ENCODE data around the gene TP53BP2. TPM values are rescaled to one million over a fixed set of nuclear protein-coding genes. Genes with fewer than 3 reads are reported as not detected.

TP53BP2 gene
- total RNA-seq, 1 donor from 2014 or later, result 46.6 TPM

DNA sequence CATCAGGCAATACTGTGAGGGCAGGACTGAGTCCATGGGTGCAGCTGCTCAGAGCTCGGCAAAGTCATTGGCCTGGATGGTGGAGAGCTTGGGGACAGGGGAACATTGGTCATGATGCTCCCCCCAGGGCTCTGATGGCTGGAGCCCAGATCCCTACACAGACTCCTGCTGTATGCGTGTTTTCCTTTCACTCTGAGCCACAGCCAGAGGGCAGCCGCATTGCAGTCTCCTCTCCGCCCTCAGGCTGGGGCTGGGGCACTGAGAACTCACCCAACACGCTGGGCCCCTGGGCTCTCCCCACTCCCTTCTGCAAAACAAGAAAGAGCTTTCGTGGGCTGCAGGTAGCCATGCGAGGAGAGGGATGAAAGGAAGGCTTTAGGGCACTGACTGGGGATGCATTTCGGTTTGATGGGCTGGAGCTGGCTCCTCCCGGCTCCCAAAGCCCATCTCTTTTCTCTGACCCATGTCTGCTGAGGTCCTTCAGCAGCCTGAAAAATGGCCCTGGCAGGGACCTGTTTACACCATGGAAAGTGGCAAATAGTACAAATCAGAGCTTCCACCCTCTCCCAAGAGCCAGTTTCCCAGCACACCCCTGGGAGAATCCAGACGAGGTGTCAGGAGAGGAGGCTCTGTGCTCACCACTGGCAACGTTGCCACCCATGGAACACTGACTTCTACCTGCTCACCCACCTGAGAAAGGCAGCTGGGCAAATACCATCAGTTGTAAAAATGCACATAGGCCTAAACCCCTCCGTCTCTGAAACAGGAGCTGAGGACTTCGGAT, 89.6 kb downstream of the TP53BP2 start:
- TF ChIP-seq, protein P1, sequence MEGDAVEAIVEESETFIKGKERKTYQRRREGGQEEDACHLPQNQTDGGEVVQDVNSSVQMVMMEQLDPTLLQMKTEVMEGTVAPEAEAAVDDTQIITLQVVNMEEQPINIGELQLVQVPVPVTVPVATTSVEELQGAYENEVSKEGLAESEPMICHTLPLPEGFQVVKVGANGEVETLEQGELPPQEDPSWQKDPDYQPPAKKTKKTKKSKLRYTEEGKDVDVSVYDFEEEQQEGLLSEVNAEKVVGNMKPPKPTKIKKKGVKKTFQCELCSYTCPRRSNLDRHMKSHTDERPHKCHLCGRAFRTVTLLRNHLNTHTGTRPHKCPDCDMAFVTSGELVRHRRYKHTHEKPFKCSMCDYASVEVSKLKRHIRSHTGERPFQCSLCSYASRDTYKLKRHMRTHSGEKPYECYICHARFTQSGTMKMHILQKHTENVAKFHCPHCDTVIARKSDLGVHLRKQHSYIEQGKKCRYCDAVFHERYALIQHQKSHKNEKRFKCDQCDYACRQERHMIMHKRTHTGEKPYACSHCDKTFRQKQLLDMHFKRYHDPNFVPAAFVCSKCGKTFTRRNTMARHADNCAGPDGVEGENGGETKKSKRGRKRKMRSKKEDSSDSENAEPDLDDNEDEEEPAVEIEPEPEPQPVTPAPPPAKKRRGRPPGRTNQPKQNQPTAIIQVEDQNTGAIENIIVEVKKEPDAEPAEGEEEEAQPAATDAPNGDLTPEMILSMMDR (IDR thresholded peaks at IDR 0.05; ENCODE audit: insufficient read depth, low read depth, low read length), result no peak
- TF ChIP-seq EZH2 (IDR thresholded peaks at IDR 0.05; ENCODE audit: insufficient read depth, low read length), result no peak
- Mint-ChIP-seq H3K36me3 (ENCODE audit: low read depth, unreplicated experiment) (peaks cover 30% of the 10 kb centered on the region), H3K27me3 (ENCODE audit: low read depth, unreplicated experiment) (no peaks in the 10 kb centered on the region), H3K4me3 (ENCODE audit: unreplicated experiment) (no peak overlapping the region), H3K27ac (ENCODE audit: unreplicated experiment) (no peak overlapping the region), H3K9me3 (ENCODE audit: unreplicated experiment) (no peaks in the 10 kb centered on the region), H3K4me1 (ENCODE audit: low read depth, unreplicated experiment) (peaks cover 7% of the 10 kb centered on the region)
- peaks cover 14% of the 10 kb centered on the region for H3K79me2 ChIP-seq (ENCODE audit: insufficient read depth, low read length)
- H3K4me1 ChIP-seq (ENCODE audit: insufficient read depth, low read length), result peaks cover 4% of the 10 kb centered on the region
- no peaks in the 10 kb centered on the region for H3K9me3 ChIP-seq (ENCODE audit: insufficient read depth, low read depth, low read length)
- H3K4me2 ChIP-seq (ENCODE audit: low read length), result no peak overlapping the region
- no peak overlapping the region for H3K9ac ChIP-seq (ENCODE audit: low read length)
- FAIRE-seq, result no peak
- H4K20me1 ChIP-seq (ENCODE audit: insufficient read depth, low read length), result peaks cover 29% of the 10 kb centered on the region
- H3K27me3 ChIP-seq (ENCODE audit: insufficient read depth, low read length), result no peaks in the 10 kb centered on the region
- no peak overlapping the region for H3K4me3 ChIP-seq (ENCODE audit: insufficient read depth, low read depth, low read length)
- peaks cover 93% of the 10 kb centered on the region for H3K36me3 ChIP-seq (ENCODE audit: insufficient read depth, low read length)
- no peak overlapping the region for H2AFZ ChIP-seq (ENCODE audit: low read depth, low read length)
- DNase-seq (ENCODE audit: low read depth), result no peak
- no peak overlapping the region for H3K27ac ChIP-seq (ENCODE audit: low read depth, low read length)

DNA sequence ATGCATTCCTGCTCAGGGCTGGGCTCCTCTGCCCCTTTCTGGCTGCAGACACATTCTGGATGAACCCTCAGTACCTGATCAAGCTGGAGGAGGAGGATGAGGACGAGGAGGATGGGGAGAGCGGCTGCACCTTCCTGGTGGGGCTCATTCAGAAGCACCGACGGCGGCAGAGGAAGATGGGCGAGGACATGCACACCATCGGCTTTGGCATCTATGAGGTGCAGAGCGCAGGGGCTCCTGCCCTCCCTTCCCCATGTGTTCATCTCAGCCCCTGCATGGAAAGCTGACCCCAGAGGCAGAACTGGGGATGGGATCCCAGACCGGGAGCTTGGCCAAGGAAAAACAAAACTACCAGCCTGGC, 90.3 kb downstream of the TP53BP2 start:
- FAIRE-seq (no peak), DNase-seq (ENCODE audit: low read depth) (no peak)
- no peaks in the 10 kb centered on the region for H3K9me3 Mint-ChIP-seq (ENCODE audit: unreplicated experiment)
- Histone ChIP-seq H2AFZ (ENCODE audit: low read depth, low read length) (no peak overlapping the region), H3K79me2 (ENCODE audit: insufficient read depth, low read length) (peaks cover 21% of the 10 kb centered on the region), H3K27me3 (ENCODE audit: insufficient read depth, low read length) (no peaks in the 10 kb centered on the region), H3K9me3 (ENCODE audit: insufficient read depth, low read depth, low read length) (no peaks in the 10 kb centered on the region), H3K4me1 (ENCODE audit: insufficient read depth, low read length) (no peaks in the 10 kb centered on the region), H3K9ac (ENCODE audit: low read length) (no peak overlapping the region), H3K4me3 (ENCODE audit: insufficient read depth, low read depth, low read length) (no peak overlapping the region), H4K20me1 (ENCODE audit: insufficient read depth, low read length) (peaks cover 31% of the 10 kb centered on the region), H3K27ac (ENCODE audit: low read depth, low read length) (no peak overlapping the region), H3K4me2 (ENCODE audit: low read length) (no peak overlapping the region), H3K36me3 (ENCODE audit: insufficient read depth, low read length) (peaks cover 94% of the 10 kb centered on the region)
- H3K27ac Mint-ChIP-seq (ENCODE audit: unreplicated experiment), result no peak overlapping the region
- peaks cover 34% of the 10 kb centered on the region for H3K36me3 Mint-ChIP-seq (ENCODE audit: low read depth, unreplicated experiment)
- no peak overlapping the region for H3K4me3 Mint-ChIP-seq (ENCODE audit: unreplicated experiment)
- TF ChIP-seq, protein P1 (IDR thresholded peaks at IDR 0.05; ENCODE audit: insufficient read depth, low read depth, low read length), result no peak
- TF ChIP-seq EZH2 (IDR thresholded peaks at IDR 0.05; ENCODE audit: insufficient read depth, low read length), result no peak
- H3K27me3 Mint-ChIP-seq (ENCODE audit: low read depth, unreplicated experiment), result no peaks in the 10 kb centered on the region
- H3K4me1 Mint-ChIP-seq (ENCODE audit: low read depth, unreplicated experiment), result peaks cover 5% of the 10 kb centered on the region

Data from astrocyte (in vitro differentiated cells and primary cell).